ENCODE data around the gene IL16. TPM values are rescaled to one million over a fixed set of nuclear protein-coding genes. Genes with fewer than 3 reads are reported as not detected.

Gene IL16
- total RNA-seq, 2 experiments from 2014 or later, result 76.0 to 81.3 TPM

GRCh38 chr15:81215531-81215930, 18.9 kb downstream of the IL16 start:
- CTCF ChIA-PET (ENCODE audit: unreplicated experiment), result no interaction called here

GRCh38 chr15:81215983-81216382, 19.3 kb downstream of the IL16 start:
- Histone ChIP-seq H3K4me1 (ENCODE audit: insufficient read depth, low read length, poor library complexity, severe bottlenecking) (no peaks in the 10 kb centered on the region), H3K9me3 (ENCODE audit: low read length) (no peaks in the 10 kb centered on the region), H3K4me2 (ENCODE audit: low read length) (no peak overlapping the region), H3K9me2 (ENCODE audit: insufficient read depth, low read length) (no peaks in the 10 kb centered on the region), H4K20me1 (ENCODE audit: insufficient read depth, low read length) (no peaks in the 10 kb centered on the region), H3K36me3 (ENCODE audit: insufficient read depth, low read length) (no peaks in the 10 kb centered on the region), H3K27ac (ENCODE audit: low read depth, low read length, poor library complexity, severe bottlenecking) (no peak overlapping the region), H3K4me3 (ENCODE audit: low read depth, low read length, poor library complexity, severe bottlenecking) (no peak overlapping the region), H2AFZ (ENCODE audit: low read length) (no peak overlapping the region), H3K79me2 (ENCODE audit: insufficient read depth, low read depth, low read length) (no peaks in the 10 kb centered on the region)
- BruUV-seq (replicated peaks), result no TSS peak
- intact Hi-C loops (cut with micrococcal nuclease; ENCODE audit: unreplicated experiment), result no loop called here
- TF ChIP-seq CTCF (conservative IDR thresholded peaks at IDR 0.05; ENCODE audit: low read length), result no peak
- no peak for TF ChIP-seq EZH2phosphoT487 (IDR thresholded peaks at IDR 0.05; ENCODE audit: borderline replicate concordance, low read depth, low read length)
- ChIA-PET POLR2A (no interaction called here), CTCF (ENCODE audit: unreplicated experiment) (no interaction called here)
- DNase-seq (ENCODE audit: low spot score), result no peak

More at GRCh38 chr15:81215531-81215930, 18.9 kb downstream of the IL16 start:
- no peaks in the 10 kb centered on the region for H3K4me1 ChIP-seq (ENCODE audit: insufficient read depth, low read length, poor library complexity, severe bottlenecking)
- no peak overlapping the region for H3K27ac ChIP-seq (ENCODE audit: low read depth, low read length, poor library complexity, severe bottlenecking)
- intact Hi-C loops (cut with micrococcal nuclease; ENCODE audit: unreplicated experiment), result no loop called here
- no peaks in the 10 kb centered on the region for H3K9me3 ChIP-seq (ENCODE audit: low read length)
- no peak overlapping the region for H2AFZ ChIP-seq (ENCODE audit: low read length)
- POLR2A ChIA-PET, result interaction anchor here (1.3 kb wide), 1 partner anchor 10 kb away, joined by 3 read pairs; no protein-coding TSS in a partner anchor
- no peak overlapping the region for H3K4me3 ChIP-seq (ENCODE audit: low read depth, low read length, poor library complexity, severe bottlenecking)
- TF ChIP-seq CTCF (conservative IDR thresholded peaks at IDR 0.05; ENCODE audit: low read length), result no peak
- TF ChIP-seq EZH2phosphoT487 (IDR thresholded peaks at IDR 0.05; ENCODE audit: borderline replicate concordance, low read depth, low read length), result no peak
- H3K79me2 ChIP-seq (ENCODE audit: insufficient read depth, low read depth, low read length), result no peaks in the 10 kb centered on the region
- no TSS peak for BruUV-seq (replicated peaks)
- no peaks in the 10 kb centered on the region for H3K36me3 ChIP-seq (ENCODE audit: insufficient read depth, low read length)
- H3K4me2 ChIP-seq (ENCODE audit: low read length), result no peak overlapping the region
- DNase-seq (ENCODE audit: low spot score), result no peak
- H4K20me1 ChIP-seq (ENCODE audit: insufficient read depth, low read length), result no peaks in the 10 kb centered on the region
- no peaks in the 10 kb centered on the region for H3K9me2 ChIP-seq (ENCODE audit: insufficient read depth, low read length)

GRCh38 chr15:81216422-81216821, 19.7 kb downstream of the IL16 start:
- no peaks in the 10 kb centered on the region for H3K9me2 ChIP-seq (ENCODE audit: insufficient read depth, low read length)
- no peak overlapping the region for H3K4me3 ChIP-seq (ENCODE audit: low read depth, low read length, poor library complexity, severe bottlenecking)
- no peaks in the 10 kb centered on the region for H3K9me3 ChIP-seq (ENCODE audit: low read length)
- no TSS peak for BruUV-seq (replicated peaks)
- no peaks in the 10 kb centered on the region for H3K4me1 ChIP-seq (ENCODE audit: insufficient read depth, low read length, poor library complexity, severe bottlenecking)
- no peaks in the 10 kb centered on the region for H3K79me2 ChIP-seq (ENCODE audit: insufficient read depth, low read depth, low read length)
- no peak overlapping the region for H3K4me2 ChIP-seq (ENCODE audit: low read length)
- ChIA-PET CTCF (ENCODE audit: unreplicated experiment) (no interaction called here), POLR2A (interaction anchor here (0.9 kb wide), 1 partner anchor 9 kb away, joined by 4 read pairs; no protein-coding TSS in a partner anchor)
- H4K20me1 ChIP-seq (ENCODE audit: insufficient read depth, low read length), result no peaks in the 10 kb centered on the region
- no peak for DNase-seq (ENCODE audit: low spot score)
- no peak overlapping the region for H3K27ac ChIP-seq (ENCODE audit: low read depth, low read length, poor library complexity, severe bottlenecking)
- no peaks in the 10 kb centered on the region for H3K36me3 ChIP-seq (ENCODE audit: insufficient read depth, low read length)
- intact Hi-C loops (cut with micrococcal nuclease; ENCODE audit: unreplicated experiment), result no loop called here
- TF ChIP-seq EZH2phosphoT487 (IDR thresholded peaks at IDR 0.05; ENCODE audit: borderline replicate concordance, low read depth, low read length) (no peak), CTCF (conservative IDR thresholded peaks at IDR 0.05; ENCODE audit: low read length) (no peak)
- no peak overlapping the region for H2AFZ ChIP-seq (ENCODE audit: low read length)

All from OCI-LY7 (cell line).